SK-N-MC (cell line): Measurements from ENCODE around the gene ABCB6.

Experiments
- DNase-seq: peaks from one replicate; pipeline ENCODE4 v3.0.0-alpha.2; 2011; ENCODE audit warnings: low read depth, low spot score
- H3K27ac ChIP-seq: fragments of 200-600 bp; sonication (generic); 2 replicates; pipeline ENCODE4 v1.5.1; 2016; ENCODE audit warnings: mixed run types
- H3K36me3 ChIP-seq: fragments of 200-600 bp; sonication (generic); 2 replicates; pipeline ENCODE4 v1.6.1; 2017; ENCODE audit warnings: antibody characterized with exemption, low read length, mixed read lengths; ENCODE audit not compliant: insufficient read depth
- H3K4me3 ChIP-seq: fragments of 200-600 bp; sonication (generic); 2 replicates; pipeline ENCODE4 v1.5.1; 2016
- H3K9ac ChIP-seq: fragments of 200-600 bp; sonication (generic); 2 replicates; pipeline ENCODE4 v1.8.0; 2017; ENCODE audit warnings: mixed run types, mixed read lengths; ENCODE audit not compliant: insufficient read length
- H3K9me3 ChIP-seq: fragments of 200-600 bp; sonication (generic); 2 replicates; pipeline ENCODE4 v1.6.1; 2017; ENCODE audit warnings: low read depth, mild to moderate bottlenecking, antibody characterized with exemption, low read length, moderate library complexity, mixed read lengths
- EZH2 ChIP-seq: fragments of 200-600 bp; sonication (generic); IDR thresholded peaks from one replicate; pipeline ENCODE4 v1.6.1; 2017; ENCODE audit warnings: antibody characterized with exemption
- FOXP2 ChIP-seq: optimal IDR thresholded peaks from 2 replicates; pipeline ENCODE3; 2011; ENCODE audit warnings: mild to moderate bottlenecking, moderate library complexity; ENCODE audit not compliant: insufficient read depth; ENCODE audit errors: extremely low read length, control extremely low read depth
- POLR2AphosphoS5 ChIP-seq: IDR thresholded peaks from 2 replicates; pipeline ENCODE4 v1.6.1; 2012; ENCODE audit warnings: mild to moderate bottlenecking, low read depth, low read length, borderline replicate concordance

Gene ABCB6

GRCh38 chr2:219247678-219248642 is 29.2 kb upstream of the ABCB6 start:
- H3K9ac ChIP-seq, result no peak overlapping the region
- H3K4me3 ChIP-seq, result no peak overlapping the region
- no peaks in the 10 kb centered on the region for H3K9me3 ChIP-seq
- TF ChIP-seq EZH2, result no peak
- TF ChIP-seq FOXP2, result no peak
- H3K36me3 ChIP-seq, result no peaks in the 10 kb centered on the region; the same call in 1 of the 2 replicates
- H3K27ac ChIP-seq, result no peak overlapping the region
- no peak for DNase-seq

- no peak for TF ChIP-seq EZH2
- TF ChIP-seq FOXP2, result no peak
- TF ChIP-seq POLR2AphosphoS5, result no peak
- no peak for DNase-seq
- Histone ChIP-seq H3K27ac (no peak overlapping the region), H3K9me3 (no peaks in the 10 kb centered on the region), H3K36me3 (no peaks in the 10 kb centered on the region; the same call in 1 of the 2 replicates), H3K9ac (no peak overlapping the region), H3K4me3 (no peak overlapping the region)
These were observed 27.8 kb upstream of the ABCB6 start for GRCh38 chr2:219246559-219246958.

- Histone ChIP-seq H3K4me3 (peak overlapping the region; percentile 99), H3K27ac (no peak overlapping the region), H3K36me3 (no peaks in the 10 kb centered on the region; the same call in 1 of the 2 replicates), H3K9me3 (no peaks in the 10 kb centered on the region), H3K9ac (peak overlapping the region; percentile 87)
- no peak for TF ChIP-seq EZH2
- TF ChIP-seq FOXP2, result no peak
- TF ChIP-seq POLR2AphosphoS5, result no peak
- no peak for DNase-seq
These were observed 27.1 kb upstream of the ABCB6 start for GRCh38 chr2:219245899-219246230.

- Histone ChIP-seq H3K4me3 (peak within 1 kb of the TSS; percentile 99), H3K36me3 (no peaks in the 10 kb centered on the region; the same call in 1 of the 2 replicates), H3K9ac (peak within 1 kb of the TSS; percentile 87), H3K27ac (no peak within 1 kb of the TSS), H3K9me3 (no peaks in the 10 kb centered on the region)
- no peak for DNase-seq
- TF ChIP-seq POLR2AphosphoS5 (peak; percentile 90), EZH2 (no peak), FOXP2 (peak; percentile 9)
These were observed 26.6 kb upstream of the ABCB6 start, which contains the start of the genes GLB1L and STK16 for GRCh38 chr2:219245148-219245898. GLB1L (minus strand) TSS chr2:219245444; CDS start chr2:219243573, 1,871 bp downstream. STK16 (plus strand) TSS chr2:219245479; CDS start chr2:219246000, 521 bp downstream.

GRCh38 chr2:219244789-219245147 is 26.0 kb upstream of the ABCB6 start:
- Histone ChIP-seq H3K27ac (no peak overlapping the region), H3K36me3 (no peaks in the 10 kb centered on the region; the same call in 1 of the 2 replicates), H3K9ac (peak overlapping the region; percentile 87), H3K9me3 (no peaks in the 10 kb centered on the region), H3K4me3 (peak overlapping the region; percentile 99)
- TF ChIP-seq POLR2AphosphoS5, result no peak
- no peak for TF ChIP-seq FOXP2
- TF ChIP-seq EZH2, result no peak
- DNase-seq, result no peak

- no peak for TF ChIP-seq POLR2AphosphoS5
- TF ChIP-seq EZH2, result no peak
- no peak for TF ChIP-seq FOXP2
- Histone ChIP-seq H3K9me3 (no peaks in the 10 kb centered on the region), H3K27ac (no peak overlapping the region), H3K36me3 (no peaks in the 10 kb centered on the region; the same call in 1 of the 2 replicates), H3K4me3 (no peak overlapping the region), H3K9ac (no peak overlapping the region)
- DNase-seq, result no peak
These were observed 24.6 kb upstream of the ABCB6 start for GRCh38 chr2:219243291-219243761.

- no peaks in the 10 kb centered on the region for H3K9me3 ChIP-seq
- DNase-seq, result no peak
- H3K27ac ChIP-seq, result no peak overlapping the region
- no peak overlapping the region for H3K9ac ChIP-seq
- H3K4me3 ChIP-seq, result no peak overlapping the region
- TF ChIP-seq POLR2AphosphoS5, result no peak
- no peak for TF ChIP-seq FOXP2
- no peak for TF ChIP-seq EZH2
- H3K36me3 ChIP-seq, result peaks cover 49% of the 10 kb centered on the region
These were observed 15.6 kb upstream of the ABCB6 start for GRCh38 chr2:219234331-219234730.

- TF ChIP-seq POLR2AphosphoS5, result no peak
- TF ChIP-seq FOXP2, result no peak
- no peak for TF ChIP-seq EZH2
- H3K4me3 ChIP-seq, result peak overlapping the region; percentile 92
- no peak for DNase-seq
- peaks cover 42% of the 10 kb centered on the region for H3K36me3 ChIP-seq
- H3K9me3 ChIP-seq, result no peaks in the 10 kb centered on the region
- H3K9ac ChIP-seq, result peak overlapping the region; percentile 85
- peak overlapping the region; percentile 55; the same call in 1 of the 2 replicates for H3K27ac ChIP-seq
These were observed 11.3 kb upstream of the ABCB6 start for GRCh38 chr2:219230059-219230540.
